ENCODE measurements around the gene MBD4.

DNA sequence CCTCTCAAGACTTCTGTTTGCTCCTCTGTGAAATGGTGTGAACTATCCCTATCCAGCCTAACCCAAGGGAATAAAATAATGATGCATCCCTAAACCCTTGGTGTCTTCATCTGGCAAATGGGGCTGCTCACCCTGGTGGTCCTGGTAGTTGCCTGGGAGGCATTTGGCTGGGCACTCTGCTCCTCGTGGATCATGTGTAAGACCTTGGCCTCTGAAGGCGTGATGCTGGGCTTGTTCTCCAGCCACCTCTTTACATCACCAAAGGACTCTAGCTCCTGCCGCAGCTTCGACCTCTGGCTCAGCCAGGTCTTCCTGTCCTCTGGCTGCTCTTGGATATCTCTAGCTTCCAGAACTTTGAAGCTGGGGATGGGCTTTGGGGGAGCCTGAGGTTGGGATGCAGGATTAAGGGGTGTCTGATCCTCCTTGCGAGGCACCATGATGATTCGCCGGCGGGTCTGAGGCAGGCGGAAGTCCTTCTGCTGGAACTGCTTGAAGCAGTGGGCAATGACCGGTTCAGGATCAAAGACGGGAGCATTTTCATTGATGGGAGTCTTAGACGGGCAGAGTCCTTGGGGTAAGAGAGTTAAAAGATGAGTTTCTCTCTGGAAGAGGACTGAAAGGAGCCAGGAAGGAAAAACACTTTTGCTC is 18.4 kb downstream of the MBD4 start:
- TF ChIP-seq, protein P1, sequence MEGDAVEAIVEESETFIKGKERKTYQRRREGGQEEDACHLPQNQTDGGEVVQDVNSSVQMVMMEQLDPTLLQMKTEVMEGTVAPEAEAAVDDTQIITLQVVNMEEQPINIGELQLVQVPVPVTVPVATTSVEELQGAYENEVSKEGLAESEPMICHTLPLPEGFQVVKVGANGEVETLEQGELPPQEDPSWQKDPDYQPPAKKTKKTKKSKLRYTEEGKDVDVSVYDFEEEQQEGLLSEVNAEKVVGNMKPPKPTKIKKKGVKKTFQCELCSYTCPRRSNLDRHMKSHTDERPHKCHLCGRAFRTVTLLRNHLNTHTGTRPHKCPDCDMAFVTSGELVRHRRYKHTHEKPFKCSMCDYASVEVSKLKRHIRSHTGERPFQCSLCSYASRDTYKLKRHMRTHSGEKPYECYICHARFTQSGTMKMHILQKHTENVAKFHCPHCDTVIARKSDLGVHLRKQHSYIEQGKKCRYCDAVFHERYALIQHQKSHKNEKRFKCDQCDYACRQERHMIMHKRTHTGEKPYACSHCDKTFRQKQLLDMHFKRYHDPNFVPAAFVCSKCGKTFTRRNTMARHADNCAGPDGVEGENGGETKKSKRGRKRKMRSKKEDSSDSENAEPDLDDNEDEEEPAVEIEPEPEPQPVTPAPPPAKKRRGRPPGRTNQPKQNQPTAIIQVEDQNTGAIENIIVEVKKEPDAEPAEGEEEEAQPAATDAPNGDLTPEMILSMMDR (IDR thresholded peaks at IDR 0.05) = no peak
- no peak for TF ChIP-seq POLR2A (IDR thresholded peaks at IDR 0.05)

All from testis (tissue), 2 donors.